Retinal pigment epithelial cell (primary cell): ENCODE measurements around the gene JPT1.
"Not testable (repeated sequence)": the region's sequence is repeated elsewhere in the genome, so short reads cannot be mapped to it uniquely, and the experiment has no call there.

Experiments
- DNase-seq: peaks from one replicate; pipeline ENCODE4 v3.0.0-alpha.2; 2010; ENCODE audit warnings: low read depth
- H3K4me3 ChIP-seq: 2 replicates; pipeline ENCODE4 v1.5.1; 2011; ENCODE audit warnings: mild to moderate bottlenecking, low read length, control low read depth, moderate library complexity
- CTCF ChIP-seq: conservative IDR thresholded peaks from 2 replicates; pipeline ENCODE4 v1.5.1; 2011; ENCODE audit warnings: low read depth, low read length, control low read depth, inconsistent platforms

JPT1 gene

GRCh38 chr17:75128694-75129505 lies 25.4 kb downstream of the JPT1 start:
- TF ChIP-seq CTCF, result no peak
- H3K4me3 ChIP-seq, result no peak overlapping the region
- DNase-seq, result no peak

DNA sequence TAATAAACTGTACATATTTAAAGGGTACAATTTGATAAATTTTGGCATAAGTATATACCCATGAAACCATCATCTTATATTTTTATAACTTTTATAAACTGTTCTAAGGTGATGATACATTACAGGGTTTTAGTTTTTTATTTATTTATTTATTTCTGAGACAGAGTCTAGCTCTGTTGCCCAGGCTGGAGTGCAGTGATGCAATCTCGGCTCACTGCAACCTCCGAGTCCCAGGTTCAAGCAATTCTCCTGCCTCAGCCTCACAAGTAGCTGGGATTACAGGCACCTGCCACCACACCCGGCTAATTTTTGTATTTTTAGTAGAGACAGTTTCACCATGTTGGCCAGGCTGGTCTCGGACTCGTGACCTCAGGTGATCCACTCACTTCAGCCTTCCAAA lies 26.4 kb downstream of the JPT1 start:
- DNase-seq, H3K4me3 ChIP-seq: not testable (repeated sequence)

DNA sequence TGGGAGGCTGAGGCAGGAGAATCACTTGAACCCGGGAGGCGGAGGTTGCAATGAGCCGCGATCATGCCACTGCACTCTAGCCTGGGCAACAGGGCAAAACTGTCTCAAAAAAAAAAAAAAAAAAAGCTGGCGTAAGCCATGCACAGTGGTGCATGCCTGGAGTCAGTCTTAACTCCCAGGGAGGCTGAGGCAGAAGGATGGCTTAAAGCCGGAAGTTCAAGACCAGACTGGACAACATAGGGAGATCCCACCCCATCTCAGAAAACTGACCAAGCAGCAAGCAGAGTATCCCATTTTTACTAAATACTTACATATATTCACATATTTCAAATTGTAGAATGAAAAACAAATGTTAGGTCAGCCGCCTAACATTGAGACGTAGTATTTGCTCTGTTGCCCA lies 27.4 kb downstream of the JPT1 start:
- no peak for DNase-seq
- TF ChIP-seq CTCF, result no peak
- no peak overlapping the region for H3K4me3 ChIP-seq

GRCh38 chr17:75125984-75126383 lies 28.3 kb downstream of the JPT1 start:
- TF ChIP-seq CTCF, result no peak
- DNase-seq, result no peak

DNA sequence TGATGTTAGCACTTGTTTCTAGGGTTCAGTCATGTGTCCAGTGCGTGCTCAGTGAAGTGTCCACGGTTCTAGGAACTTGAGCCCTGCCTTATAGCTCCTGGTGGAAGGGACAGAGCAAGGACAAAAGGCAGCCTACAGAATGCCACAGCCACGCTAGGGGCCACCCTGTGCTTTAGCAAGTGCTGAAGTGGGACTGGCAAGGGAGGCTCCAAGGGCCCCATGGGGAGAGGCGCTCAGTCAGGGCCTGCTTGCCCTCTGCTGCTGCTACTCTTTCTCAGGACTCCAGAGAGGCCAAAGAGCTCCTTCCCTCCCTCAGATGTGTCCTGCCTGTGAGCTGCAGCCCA lies 29.5 kb downstream of the JPT1 start:
- no peak overlapping the region for H3K4me3 ChIP-seq
- TF ChIP-seq CTCF, result no peak
- DNase-seq, result no peak

More at GRCh38 chr17:75125984-75126383, 28.3 kb downstream of the JPT1 start:
- H3K4me3 ChIP-seq, result no peak overlapping the region

DNA sequence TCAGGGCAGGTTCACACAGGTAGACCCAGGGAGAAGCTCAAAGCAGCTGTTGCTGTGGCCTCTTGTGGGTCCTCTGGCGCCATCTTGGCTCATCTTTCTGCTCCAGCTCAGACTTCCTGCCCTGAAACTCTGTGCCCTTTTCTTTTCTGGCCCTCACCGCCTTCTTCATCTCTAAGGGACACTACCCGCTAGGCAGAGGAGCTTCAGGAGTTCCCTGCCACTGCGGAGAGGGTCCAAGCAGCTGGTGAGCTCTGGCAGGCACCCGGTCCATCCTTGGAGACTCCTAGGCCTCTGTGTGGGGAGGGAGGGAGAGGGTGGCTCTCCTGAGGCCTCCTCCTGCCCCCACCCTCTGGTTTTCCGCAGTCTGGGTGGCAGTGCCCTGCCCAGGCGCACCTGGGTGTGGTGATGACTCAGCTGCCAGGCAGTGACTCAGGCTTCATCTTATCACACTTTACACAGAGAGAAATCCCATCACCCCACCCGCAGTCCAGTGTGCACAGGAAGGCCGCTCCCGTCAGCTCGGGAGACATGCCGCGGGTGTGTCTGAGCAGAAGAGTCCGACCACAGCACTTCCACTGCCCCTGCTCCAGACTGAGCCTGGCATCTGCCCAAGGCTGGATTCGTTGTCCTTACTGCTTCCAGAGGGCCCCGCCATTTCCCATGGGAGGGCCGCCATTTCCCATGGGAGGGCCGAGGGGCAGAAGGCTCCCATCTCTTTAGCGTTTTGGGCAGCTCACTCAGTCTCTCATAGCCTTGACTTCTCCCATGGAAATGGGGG lies 30.1 kb downstream of the JPT1 start:
- no peak for TF ChIP-seq CTCF
- DNase-seq, result peak; percentile 73
- H3K4me3 ChIP-seq, result no peak overlapping the region

DNA sequence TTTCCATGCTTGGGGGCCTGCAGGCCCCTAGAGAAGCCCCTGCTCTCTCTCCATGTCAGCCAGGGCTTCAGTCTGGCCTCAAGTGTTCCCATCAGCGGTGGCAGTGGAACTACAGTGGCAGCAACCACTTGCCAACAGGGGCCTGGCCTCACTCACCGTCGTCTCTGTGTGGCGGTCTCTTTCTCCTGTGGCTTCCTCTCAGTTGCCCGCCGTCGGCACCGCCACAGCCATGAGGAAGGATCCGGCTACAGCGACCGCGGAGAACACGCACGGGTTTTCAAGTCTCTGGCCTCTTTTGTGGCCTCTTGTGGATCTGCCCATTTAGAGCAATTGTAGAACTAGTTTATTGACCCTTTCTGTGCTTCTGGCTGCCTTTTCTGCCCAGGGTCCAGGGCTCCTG lies 36.0 kb downstream of the JPT1 start:
- H3K4me3 ChIP-seq, result no peak overlapping the region
- no peak for DNase-seq
- TF ChIP-seq CTCF, result no peak
